ENCODE data around the gene ULBP2. TPM values are rescaled to one million over a fixed set of nuclear protein-coding genes. Genes with fewer than 3 reads are reported as not detected.

ULBP2 gene
- total RNA-seq, 1 donor from 2014 or later: 2.9 TPM

GRCh38 chr6:149991472-149991795 lies 49.6 kb downstream of the ULBP2 start:
- intact Hi-C loops (cut with micrococcal nuclease): loop anchor here (1.0 to 10.0 kb wide), 4 partner anchors 9 to 1247 kb away; partner anchors contain the start of genes ULBP1 and UST

GRCh38 chr6:149991838-149992237 lies 50.0 kb downstream of the ULBP2 start:
- intact Hi-C loops (cut with micrococcal nuclease): loop anchor here (1.0 to 10.0 kb wide), 4 partner anchors 9 to 1247 kb away; partner anchors contain the start of genes ULBP1 and UST

- intact Hi-C loops (cut with micrococcal nuclease): loop anchor here (10.0 kb wide), 1 partner anchor 1250 kb away; the partner anchor contains the start of gene UST
These were observed 53.5 kb downstream of the ULBP2 start for GRCh38 chr6:149995235-149995750.

GRCh38 chr6:149995971-149996370 lies 54.2 kb downstream of the ULBP2 start:
- intact Hi-C loops (cut with micrococcal nuclease): loop anchor here (10.0 kb wide), 1 partner anchor 1251 kb away; the partner anchor contains the start of gene UST

Other genes starting within 250 kb of the ULBP2 start
- gene LATS1, start 223.9 kb upstream of the ULBP2 start, total RNA-seq: 41.6 and 43.5 TPM in 2 replicates
- 68.3 and 70.4 TPM in 2 replicates for gene NUP43, start 195.5 kb upstream of the ULBP2 start, total RNA-seq
- gene PCMT1, start 192.3 kb upstream of the ULBP2 start, total RNA-seq: 74.5 and 85.9 TPM in 2 replicates
- gene LRP11, start 77.7 kb upstream of the ULBP2 start, total RNA-seq: 2.8 and 2.9 TPM in 2 replicates
- not detected in 2 replicates for gene RAET1E, start 43.9 kb upstream of the ULBP2 start, total RNA-seq
- gene RAET1G, start 18.9 kb upstream of the ULBP2 start, total RNA-seq: not detected in 2 replicates
- gene ULBP1, start 21.9 kb downstream of the ULBP2 start, total RNA-seq: 2.0 and 2.2 TPM in 2 replicates
- not detected in 2 replicates for gene RAET1L, start 83.5 kb downstream of the ULBP2 start, total RNA-seq
- gene ULBP3, start 127.1 kb downstream of the ULBP2 start, total RNA-seq: 0.81 and 0.98 TPM in 2 replicates
- 0.15 TPM in 1 of 2 replicates, not detected in the other for gene PPP1R14C, start 201.0 kb downstream of the ULBP2 start, total RNA-seq

All from T-helper 1 cell treated with Interleukin-12 subunit alpha and Interleukin-12 subunit beta and Interleukin-4 antibody, amounts not matched to agents 30 ng/mL and 1 ng/mL, for 36 hours (primary cell).